A549 (cell line): ENCODE data around the gene C12orf42. TPM values are rescaled to one million over a fixed set of nuclear protein-coding genes. Genes with fewer than 3 reads are reported as not detected.

Source experiments
- ATAC-seq, 2 experiments: fragments of 200-7000 bp in 1 of 2; fragments of >200 bp in 1 of 2; cut with Nextera tagmentation in 1 of 2; cut with Tn5 transposase in 1 of 2; 3 replicates each; pipeline versions ENCODE4 v1.8.0 to v1.9.1; 2018 to 2020; ENCODE audit warnings: mild to moderate bottlenecking in 1 of 2, moderate library complexity in 1 of 2
- CTCF ChIA-PET: fragments of 300-600 bp; sonication (Branson Sonifier 250); formaldehyde crosslinking; extraction: SDS; loops from one replicate; lab custom pipeline; 2021; ENCODE audit warnings: antibody characterized with exemption, inconsistent platforms; lab: Yijun Ruan, JAX
- POLR2A ChIA-PET: fragments of 350-600 bp; formaldehyde crosslinking; extraction: SDS; loops from one replicate; lab custom pipeline; 2021; ENCODE audit warnings: antibody characterized with exemption, inconsistent platforms; lab: Yijun Ruan, JAX
- DNase-seq, 2 experiments: peaks; one replicate each; pipeline versions ENCODE4 v3.0.0 to v3.0.0-alpha.2; 2011 to 2016; ENCODE audit warnings: low read depth in 1 of 2, low spot score in 1 of 2
- FAIRE-seq: peaks from 2 replicates; lab custom pipeline; 2011; peaks lifted over from hg19 to GRCh38; lab: Jason Lieb, UNC
- H3K27ac ChIP-seq, 2 experiments: fragments of >200 bp; sonication (Bioruptor Twin); formaldehyde crosslinking; 3 replicates each; pipeline ENCODE4 v1.5.1; 2016 to 2017
- H3K4me1 ChIP-seq: fragments of >200 bp; sonication (Bioruptor Twin); formaldehyde crosslinking; 3 replicates; pipeline ENCODE4 v1.6.1; 2016
- H3K4me2 ChIP-seq: fragments of >200 bp; sonication (Bioruptor Twin); formaldehyde crosslinking; 3 replicates; pipeline ENCODE4 v1.6.1; 2016
- H3K4me3 ChIP-seq: fragments of >200 bp; sonication (Bioruptor Twin); formaldehyde crosslinking; 3 replicates; pipeline ENCODE4 v1.5.1; 2016
- H3K9me3 ChIP-seq: fragments of >200 bp; sonication (Bioruptor Twin); formaldehyde crosslinking; 3 replicates; pipeline ENCODE4 v1.6.1; 2016
- BCL3 ChIP-seq: fragments of >200 bp; sonication (Bioruptor Twin); formaldehyde crosslinking; IDR thresholded peaks from 3 replicates; pipeline ENCODE4 v1.6.1; 2016
- CEBPB ChIP-seq, 2 experiments: fragments of >200 bp in 1 of 2; sonication (Bioruptor Twin) in 1 of 2; formaldehyde crosslinking in 1 of 2; IDR thresholded peaks; 2 replicates each; pipeline ENCODE4 v1.6.1; 2012 to 2016
- EHMT2 ChIP-seq: fragments of 200-600 bp; sonication (generic); IDR thresholded peaks from 2 replicates; pipeline ENCODE4 v1.6.1; 2016; ENCODE audit warnings: antibody characterized with exemption, low read depth, mild to moderate bottlenecking, moderate library complexity
- FOSL2 ChIP-seq, 2 experiments: fragments of 450-650 bp in 1 of 2; fragments of >200 bp in 1 of 2; sonication (Bioruptor Twin) in 1 of 2; formaldehyde crosslinking; IDR thresholded peaks; 2 replicates each; pipeline versions ENCODE4 v1.5.0 to v1.6.1; 2016 to 2020; ENCODE audit warnings: mild to moderate bottlenecking in 1 of 2, moderate library complexity in 1 of 2
- GATA3 ChIP-seq: IDR thresholded peaks from 2 replicates; pipeline ENCODE4 v1.6.1; 2012; ENCODE audit warnings: borderline replicate concordance
- HES2 ChIP-seq: fragments of >200 bp; sonication (Bioruptor Twin); formaldehyde crosslinking; IDR thresholded peaks from 2 replicates; pipeline ENCODE4 v1.6.1; 2016
- JUNB ChIP-seq: fragments of >200 bp; sonication (Bioruptor Twin); formaldehyde crosslinking; IDR thresholded peaks from 2 replicates; pipeline ENCODE4 v1.6.1; 2016
- KDM1A ChIP-seq: fragments of 200-600 bp; sonication (generic); IDR thresholded peaks from 2 replicates; pipeline ENCODE4 v1.6.1; 2016; ENCODE audit warnings: low read depth, mild to moderate bottlenecking
- KDM5A ChIP-seq: fragments of 200-600 bp; sonication (generic); IDR thresholded peaks from 2 replicates; pipeline ENCODE4 v1.6.1; 2016; ENCODE audit warnings: antibody characterized with exemption, mild to moderate bottlenecking
- MAFK ChIP-seq: fragments of 450-650 bp; IDR thresholded peaks from 2 replicates; pipeline ENCODE4 v1.6.1; 2014; ENCODE audit not compliant: partially characterized antibody
- MYC ChIP-seq: IDR thresholded peaks from 2 replicates; pipeline ENCODE4 v1.6.1; 2012; ENCODE audit warnings: mild to moderate bottlenecking, inconsistent platforms, low read length, improper control_type of control experiment, borderline replicate concordance
- NPAS2 ChIP-seq: fragments of 250-450 bp; sonication (Bioruptor Pico); IDR thresholded peaks from 2 replicates; pipeline ENCODE4 v1.8.0; 2022; ENCODE audit warnings: mild to moderate bottlenecking, moderate library complexity, borderline replicate concordance
- NR3C1 ChIP-seq: fragments of >200 bp; sonication (Bioruptor Twin); formaldehyde crosslinking; IDR thresholded peaks from 3 replicates; pipeline ENCODE4 v1.6.1; 2017
- TFCP2L1 ChIP-seq: fragments of 250-450 bp; sonication (Bioruptor Pico); IDR thresholded peaks from 2 replicates; pipeline ENCODE4 v1.5.0; 2021; ENCODE audit warnings: mild to moderate bottlenecking
- TP53 ChIP-seq: fragments of 250-450 bp; sonication (Bioruptor Pico); IDR thresholded peaks from 2 replicates; pipeline ENCODE4 v1.5.0; 2021; ENCODE audit warnings: mild to moderate bottlenecking, moderate library complexity
- ZC3H11A ChIP-seq: fragments of 450-650 bp; IDR thresholded peaks from 2 replicates; pipeline ENCODE4 v1.6.1; 2014; ENCODE audit warnings: antibody characterized with exemption, mild to moderate bottlenecking
- ZFP36 ChIP-seq: fragments of 450-650 bp; IDR thresholded peaks from 2 replicates; pipeline ENCODE4 v1.6.1; 2014; ENCODE audit warnings: borderline replicate concordance; ENCODE audit not compliant: partially characterized antibody
- WGBS: methylation state at CpG from one replicate; pipeline ENCODE4 v1.1.6; 2017; ENCODE audit errors: missing lambda C conversion rate; 5-methylcytosine and 5-hydroxymethylcytosine counted together
- polyA plus RNA-seq, 4 experiments: library from polyadenylated mRNA; depleted of rRNA in 3 of 4; stranded (reverse); fragments of >200 nt; fragmentation: RNase III in 1 of 4; extraction: RNeasy Plus Mini Kit Qiagen cat#74134 plus additional on column Dnase treatment in 1 of 4; gene quantifications; 2 replicates in 3 of 4; 3 replicates in 1 of 4; pipeline ENCODE4 v1.2.3, GENCODE V29; 2011 to 2017
- TF ChIP-seq, protein P1 (sequence below): IDR thresholded peaks from 2 replicates; pipeline ENCODE4 v1.6.1; 2012; ENCODE audit warnings: low read depth, borderline replicate concordance
- TF ChIP-seq, protein P2 (sequence below): fragments of >200 bp; sonication (Bioruptor Twin); formaldehyde crosslinking; IDR thresholded peaks from 3 replicates; pipeline ENCODE4 v1.5.1; 2016

C12orf42 gene
- polyA plus RNA-seq, 2 of the 4 experiments (the other 2 are of a cell fraction), result not detected

- FAIRE-seq (no peak), DNase-seq (no peak)
- WGBS, result 71% methylated on average over 37 of the region's 43 CpGs
These were observed 193.9 kb downstream of the C12orf42 start for GRCh38 chr12:103301642-103302591.

GRCh38 chr12:103288016-103288415 is 207.8 kb downstream of the C12orf42 start:
- FAIRE-seq, result no peak
- ChIA-PET CTCF (no interaction called here), POLR2A (no interaction called here)
- Histone ChIP-seq H3K9me3 (no peaks in the 10 kb centered on the region; the same call in 2 of the 3 replicates), H3K4me3 (no peak overlapping the region), H3K27ac (no peak overlapping the region), H3K4me1 (no peaks in the 10 kb centered on the region), H3K4me2 (no peak overlapping the region)
- TF ChIP-seq TP53 (no peak), KDM5A (no peak), TFCP2L1 (CRISPR knock-in tag) (no peak), EHMT2 (no peak), HES2 (no peak), JUNB (no peak), CEBPB (IDR thresholded peaks at IDR 0.05) (no peak), NPAS2 (CRISPR knock-in tag) (no peak), GATA3 (no peak), ZFP36 (no peak), BCL3 (no peak), FOSL2 (IDR thresholded peaks at IDR 0.05) (no peak), FOSL2 (CRISPR knock-in tag; IDR thresholded peaks at IDR 0.05) (no peak)
- TF ChIP-seq, protein P1, sequence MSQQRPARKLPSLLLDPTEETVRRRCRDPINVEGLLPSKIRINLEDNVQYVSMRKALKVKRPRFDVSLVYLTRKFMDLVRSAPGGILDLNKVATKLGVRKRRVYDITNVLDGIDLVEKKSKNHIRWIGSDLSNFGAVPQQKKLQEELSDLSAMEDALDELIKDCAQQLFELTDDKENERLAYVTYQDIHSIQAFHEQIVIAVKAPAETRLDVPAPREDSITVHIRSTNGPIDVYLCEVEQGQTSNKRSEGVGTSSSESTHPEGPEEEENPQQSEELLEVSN, result no peak
- TF ChIP-seq, protein P2, sequence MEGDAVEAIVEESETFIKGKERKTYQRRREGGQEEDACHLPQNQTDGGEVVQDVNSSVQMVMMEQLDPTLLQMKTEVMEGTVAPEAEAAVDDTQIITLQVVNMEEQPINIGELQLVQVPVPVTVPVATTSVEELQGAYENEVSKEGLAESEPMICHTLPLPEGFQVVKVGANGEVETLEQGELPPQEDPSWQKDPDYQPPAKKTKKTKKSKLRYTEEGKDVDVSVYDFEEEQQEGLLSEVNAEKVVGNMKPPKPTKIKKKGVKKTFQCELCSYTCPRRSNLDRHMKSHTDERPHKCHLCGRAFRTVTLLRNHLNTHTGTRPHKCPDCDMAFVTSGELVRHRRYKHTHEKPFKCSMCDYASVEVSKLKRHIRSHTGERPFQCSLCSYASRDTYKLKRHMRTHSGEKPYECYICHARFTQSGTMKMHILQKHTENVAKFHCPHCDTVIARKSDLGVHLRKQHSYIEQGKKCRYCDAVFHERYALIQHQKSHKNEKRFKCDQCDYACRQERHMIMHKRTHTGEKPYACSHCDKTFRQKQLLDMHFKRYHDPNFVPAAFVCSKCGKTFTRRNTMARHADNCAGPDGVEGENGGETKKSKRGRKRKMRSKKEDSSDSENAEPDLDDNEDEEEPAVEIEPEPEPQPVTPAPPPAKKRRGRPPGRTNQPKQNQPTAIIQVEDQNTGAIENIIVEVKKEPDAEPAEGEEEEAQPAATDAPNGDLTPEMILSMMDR, result no peak
- 3% methylated on average over 3 of the region's 3 CpGs for WGBS
- ATAC-seq, result no peak
- DNase-seq, result no peak

More at GRCh38 chr12:103301642-103302591, 193.9 kb downstream of the C12orf42 start:
- Histone ChIP-seq H3K4me2 (no peak overlapping the region), H3K4me3 (no peak overlapping the region), H3K4me1 (no peaks in the 10 kb centered on the region), H3K9me3 (no peaks in the 10 kb centered on the region), H3K27ac (no peak overlapping the region)
- TF ChIP-seq NPAS2 (CRISPR knock-in tag), result no peak
- no peak for TF ChIP-seq KDM1A
- no peak for TF ChIP-seq MYC
- no peak for TF ChIP-seq NR3C1
- no peak for TF ChIP-seq ZC3H11A
- TF ChIP-seq, protein P1, result no peak
- TF ChIP-seq MAFK, result no peak
- POLR2A ChIA-PET, result no interaction called here
- no peak for ATAC-seq
- CTCF ChIA-PET, result no interaction called here
